ENCODE results near the gene COMP. TPM values are rescaled to one million over a fixed set of nuclear protein-coding genes. Genes with fewer than 3 reads are reported as not detected.
"Not testable (repeated sequence)": the region's sequence is repeated elsewhere in the genome, so short reads cannot be mapped to it uniquely, and the experiment has no call there.

Gene COMP
- total RNA-seq, result not detected

GRCh38 chr19:18790566-18791314 lies at the start of gene COMP:
Gene COMP, minus strand, starts transcription at chr19:18791305. Its CDS starts 36 bp downstream, at chr19:18791269.
- CTCF ChIA-PET, result interaction anchor here (0.6 kb wide), 2 partner anchors 56 to 94 kb away, joined by 3 to 4 read pairs; no protein-coding TSS in a partner anchor

GRCh38 chr19:18840288-18841267 lies 49.5 kb upstream of the COMP start:
- CTCF ChIA-PET, result interaction anchor here (0.9 to 2.2 kb wide), 2 partner anchors 16 to 27 kb away, joined by 3 to 6 read pairs; no protein-coding TSS in a partner anchor
- POLR2A ChIA-PET, result interaction anchor here (0.5 to 1.0 kb wide), 5 partner anchors 8 to 361 kb away, joined by 3 to 10 read pairs (median 3); partner anchors contain the start of gene UPF1

More at GRCh38 chr19:18790566-18791314, at the start of gene COMP:
- POLR2A ChIA-PET, result no interaction called here

GRCh38 chr19:18839465-18840287 lies 48.6 kb upstream of the COMP start:
- ChIA-PET POLR2A (interaction anchor here (1.0 kb wide), 1 partner anchor 8 kb away, joined by 3 read pairs; no protein-coding TSS in a partner anchor), CTCF (interaction anchor here (0.6 to 2.2 kb wide), 5 partner anchors 7 to 1596 kb away, joined by 3 to 6 read pairs (median 3); no protein-coding TSS in a partner anchor)

- CTCF ChIA-PET, result interaction anchor here (1.3 kb wide), 1 partner anchor 13 kb away, joined by 4 read pairs; no protein-coding TSS in a partner anchor
- POLR2A ChIA-PET, result interaction anchor here (1.1 kb wide), 1 partner anchor 10 kb away, joined by 3 read pairs; no protein-coding TSS in a partner anchor
Observed at GRCh38 chr19:18834644-18834984, 43.5 kb upstream of the COMP start.

- ChIA-PET POLR2A (interaction anchor here (0.6 to 1.1 kb wide), 2 partner anchors 10 to 159 kb away, joined by 3 to 4 read pairs; no protein-coding TSS in a partner anchor), CTCF (interaction anchor here (1.0 to 1.3 kb wide), 2 partner anchors 13 kb away, joined by 4 read pairs; no protein-coding TSS in a partner anchor)
Observed at GRCh38 chr19:18833849-18834643, 42.9 kb upstream of the COMP start.

GRCh38 chr19:18833141-18833476 lies 42.0 kb upstream of the COMP start:
- CTCF ChIA-PET, result interaction anchor here (1.0 to 2.1 kb wide), 3 partner anchors 10 to 14 kb away, joined by 4 to 11 read pairs (median 6); no protein-coding TSS in a partner anchor
- POLR2A ChIA-PET, result interaction anchor here (0.6 to 1.5 kb wide), 3 partner anchors 11 to 414 kb away, joined by 3 to 7 read pairs (median 4); partner anchors contain the start of gene SSBP4

GRCh38 chr19:18832306-18833140 lies 41.4 kb upstream of the COMP start:
- ChIA-PET POLR2A (interaction anchor here (0.6 to 1.5 kb wide), 8 partner anchors 8 to 413 kb away, joined by 3 to 7 read pairs (median 4); partner anchors contain the start of genes COPE, DDX49, KLHL26 and SSBP4), CTCF (interaction anchor here (0.6 to 2.1 kb wide), 6 partner anchors 10 to 1383 kb away, joined by 3 to 11 read pairs (median 4); no protein-coding TSS in a partner anchor)

GRCh38 chr19:18831524-18832305 lies 40.6 kb upstream of the COMP start, which contains the start of gene UPF1:
Gene UPF1, plus strand, starts transcription at chr19:18831959. Its CDS starts 251 bp downstream, at chr19:18832210.
- ChIA-PET POLR2A (interaction anchor here (0.6 to 1.5 kb wide), 8 partner anchors 8 to 412 kb away, joined by 3 to 7 read pairs (median 3); partner anchors contain the start of genes COPE, DDX49, KLHL26 and SSBP4), CTCF (interaction anchor here (0.6 to 2.1 kb wide), 6 partner anchors 11 to 659 kb away, joined by 3 to 11 read pairs (median 4); no protein-coding TSS in a partner anchor)

- ChIA-PET POLR2A (no interaction called here), CTCF (no interaction called here)
Observed at GRCh38 chr19:18830488-18830887, 39.4 kb upstream of the COMP start.

GRCh38 chr19:18828786-18829185 lies 37.7 kb upstream of the COMP start:
- POLR2A ChIA-PET, result no interaction called here
- CTCF ChIA-PET, result interaction anchor here (1.3 kb wide), 1 partner anchor 15 kb away, joined by 3 read pairs; no protein-coding TSS in a partner anchor

GRCh38 chr19:18817574-18817973 lies 26.5 kb upstream of the COMP start:
- ChIA-PET CTCF (no interaction called here), POLR2A (no interaction called here)

- CTCF ChIA-PET, result interaction anchor here (0.6 kb wide), 1 partner anchor 544 kb away, joined by 3 read pairs; no protein-coding TSS in a partner anchor
- POLR2A ChIA-PET, result not testable (repeated sequence)
Observed at GRCh38 chr19:18816645-18817044, 25.5 kb upstream of the COMP start.

GRCh38 chr19:18815673-18816072 lies 24.6 kb upstream of the COMP start:
- ChIA-PET CTCF (no interaction called here), POLR2A (no interaction called here)

- CTCF ChIA-PET, result interaction anchor here (1.1 to 1.3 kb wide), 2 partner anchors 34 to 72 kb away, joined by 3 read pairs; no protein-coding TSS in a partner anchor
- POLR2A ChIA-PET, result no interaction called here
Observed at GRCh38 chr19:18814063-18814462, 23.0 kb upstream of the COMP start.

- POLR2A ChIA-PET, CTCF ChIA-PET: not testable (repeated sequence)
Observed at GRCh38 chr19:18811638-18812037, 20.5 kb upstream of the COMP start.

Data from activated CD8-positive, alpha-beta memory T cell treated with anti-CD3 and anti-CD28 coated beads for 36 hours (primary cell).